Neuronal stem cell (in vitro differentiated cells): ENCODE measurements around the gene EFNA1.
"Not testable (repeated sequence)": the region's sequence is repeated elsewhere in the genome, so short reads cannot be mapped to it uniquely, and the experiment has no call there.

Source experiments
- DNase-seq: peaks from one replicate; pipeline ENCODE4 v3.0.0-alpha.2; 2013; ENCODE audit warnings: low spot score
- H2AFZ ChIP-seq: one replicate; pipeline ENCODE4 v1.6.1; 2013; ENCODE audit warnings: mild to moderate bottlenecking, low read length, inconsistent platforms
- H2AK5ac ChIP-seq: 2 replicates; pipeline ENCODE4 v1.6.1; 2013; ENCODE audit warnings: low read depth, mild to moderate bottlenecking, inconsistent platforms, low read length, moderate library complexity, mixed read lengths
- H2BK120ac ChIP-seq: 2 replicates; pipeline ENCODE4 v1.6.1; 2013; ENCODE audit warnings: low read depth, mild to moderate bottlenecking, inconsistent platforms, low read length, moderate library complexity, mixed read lengths
- H2BK12ac ChIP-seq: one replicate; pipeline ENCODE4 v1.6.1; 2013; ENCODE audit warnings: low read length, inconsistent platforms
- H2BK15ac ChIP-seq: 2 replicates; pipeline ENCODE4 v1.6.1; 2013; ENCODE audit warnings: mild to moderate bottlenecking, low read length, inconsistent platforms, mixed read lengths
- H2BK5ac ChIP-seq: one replicate; pipeline ENCODE4 v1.6.1; 2013; ENCODE audit warnings: inconsistent platforms, mild to moderate bottlenecking, low read length, moderate library complexity
- H3K14ac ChIP-seq: one replicate; pipeline ENCODE4 v1.6.1; 2013; ENCODE audit warnings: low read length, inconsistent platforms
- H3K18ac ChIP-seq: 2 replicates; pipeline ENCODE4 v1.6.1; 2013; ENCODE audit warnings: low read length, inconsistent platforms
- H3K23ac ChIP-seq: 2 replicates; pipeline ENCODE4 v1.6.1; 2013; ENCODE audit warnings: low read depth, mild to moderate bottlenecking, mixed read lengths, low read length, inconsistent platforms; ENCODE audit not compliant: poor library complexity
- H3K27ac ChIP-seq: replicated peaks from 3 replicates; pipeline ENCODE4 v1.5.1; 2013; ENCODE audit warnings: low read length, inconsistent platforms
- H3K27me3 ChIP-seq, 3 experiments: 2 replicates each; pipeline ENCODE4 v1.6.1; 2013; ENCODE audit warnings: low read length in 3 of 3, mild to moderate bottlenecking in 2 of 3, inconsistent platforms in 1 of 3, low read depth in 1 of 3, mixed read lengths in 1 of 3, moderate library complexity in 1 of 3; ENCODE audit not compliant: control insufficient read depth in 3 of 3, insufficient read depth in 3 of 3
- H3K36me3 ChIP-seq, 2 donors: replicated peaks in 1 of 2; 2 replicates each; pipeline ENCODE4 v1.6.1; 2013; ENCODE audit warnings: low read length in 2 of 2; ENCODE audit not compliant: control insufficient read depth in 2 of 2, insufficient read depth in 2 of 2
- H3K4ac ChIP-seq: 2 replicates; pipeline ENCODE4 v1.6.1; 2013; ENCODE audit warnings: inconsistent platforms, mild to moderate bottlenecking, low read length, moderate library complexity
- H3K4me1 ChIP-seq, 2 donors: 1 replicate in 1 of 2; 2 replicates in 1 of 2; pipeline ENCODE4 v1.6.1; 2013; ENCODE audit warnings: low read length in 2 of 2, low read depth in 1 of 2; ENCODE audit not compliant: control insufficient read depth in 2 of 2, insufficient read depth in 1 of 2
- H3K4me2 ChIP-seq: one replicate; pipeline ENCODE4 v1.6.1; 2013; ENCODE audit warnings: mild to moderate bottlenecking, low read length, inconsistent platforms; ENCODE audit not compliant: insufficient read depth, poor library complexity, severe bottlenecking
- H3K4me3 ChIP-seq, 2 donors: 2 replicates each; pipeline ENCODE4 v1.5.1; 2013; ENCODE audit warnings: low read length in 2 of 2, mild to moderate bottlenecking in 2 of 2, inconsistent platforms in 1 of 2, moderate library complexity in 1 of 2
- H3K79me1 ChIP-seq: one replicate; pipeline ENCODE4 v1.6.1; 2013; ENCODE audit warnings: low read depth, mild to moderate bottlenecking, inconsistent platforms, low read length, moderate library complexity
- H3K9ac ChIP-seq: one replicate; pipeline ENCODE4 v1.6.1; 2013; ENCODE audit warnings: mild to moderate bottlenecking, low read depth, low read length, inconsistent platforms; ENCODE audit not compliant: poor library complexity
- H3K9me3 ChIP-seq, 2 donors: replicated peaks in 1 of 2; 2 replicates each; pipeline versions ENCODE3 to v1.6.1; 2013; ENCODE audit warnings: low read length in 2 of 2, mild to moderate bottlenecking in 2 of 2, inconsistent platforms in 1 of 2, low read depth in 1 of 2, mixed read lengths in 1 of 2, moderate library complexity in 1 of 2; ENCODE audit not compliant: control insufficient read depth in 2 of 2, insufficient read depth in 1 of 2
- H4K8ac ChIP-seq: one replicate; pipeline ENCODE4 v1.6.1; 2013; ENCODE audit warnings: low read depth, mild to moderate bottlenecking, inconsistent platforms, low read length, moderate library complexity
- H4K91ac ChIP-seq: one replicate; pipeline ENCODE4 v1.6.1; 2013; ENCODE audit warnings: low read length, low read depth, mild to moderate bottlenecking, inconsistent platforms; ENCODE audit not compliant: poor library complexity
- WGBS, 2 donors: extraction: QIAGEN DNeasy Blood & Tissue Kit; methylation state at CpG; one replicate each; pipeline ENCODE4 v1.1.7; 2013; ENCODE audit warnings: missing lambda C conversion rate in 2 of 2, mixed read lengths in 1 of 2; ENCODE audit not compliant: insufficient read length in 2 of 2, insufficient replicate concordance in 1 of 2; ENCODE audit errors: extremely low coverage in 2 of 2; 5-methylcytosine and 5-hydroxymethylcytosine counted together

EFNA1 gene

GRCh38 chr1:155162631-155163030 is 35.0 kb downstream of the EFNA1 start:
- not testable (repeated sequence) for H3K18ac ChIP-seq, H4K91ac ChIP-seq, H3K4me2 ChIP-seq, H2BK120ac ChIP-seq, H3K27ac ChIP-seq, H4K8ac ChIP-seq, H2BK12ac ChIP-seq, H3K9me3 ChIP-seq, H3K36me3 ChIP-seq, H3K4me3 ChIP-seq, H2BK5ac ChIP-seq, H3K23ac ChIP-seq, H2AK5ac ChIP-seq, H2BK15ac ChIP-seq, DNase-seq, H3K27me3 ChIP-seq, H3K14ac ChIP-seq, H3K9ac ChIP-seq, H2AFZ ChIP-seq, H3K4ac ChIP-seq, H3K79me1 ChIP-seq
- peaks cover 14 to 15% of the 10 kb centered on the region in 2 donors for H3K4me1 ChIP-seq
- no CpG with 5 or more reads among the region's 6 CpGs for WGBS, 2 donors

GRCh38 chr1:155163785-155164184 is 36.1 kb downstream of the EFNA1 start:
- H3K4ac ChIP-seq, H2AK5ac ChIP-seq, H4K91ac ChIP-seq, H3K23ac ChIP-seq, H3K18ac ChIP-seq, H2BK120ac ChIP-seq, H3K27ac ChIP-seq, H2BK15ac ChIP-seq, H3K4me3 ChIP-seq, DNase-seq, H4K8ac ChIP-seq, H2BK12ac ChIP-seq, H3K14ac ChIP-seq, H3K9ac ChIP-seq, H3K4me2 ChIP-seq, H3K27me3 ChIP-seq, H2AFZ ChIP-seq, H3K9me3 ChIP-seq, H3K79me1 ChIP-seq, H3K36me3 ChIP-seq, H2BK5ac ChIP-seq: not testable (repeated sequence)
- H3K4me1 ChIP-seq, result peaks cover 14 to 17% of the 10 kb centered on the region in 2 donors
- WGBS, 2 donors, result no CpG with 5 or more reads among the region's 4 CpGs

- not testable (repeated sequence) for DNase-seq, H2BK15ac ChIP-seq, H3K18ac ChIP-seq
Observed at GRCh38 chr1:155164625-155165024, 36.9 kb downstream of the EFNA1 start.

GRCh38 chr1:155166051-155166470 is 38.4 kb downstream of the EFNA1 start:
- peak overlapping the region; percentile 55 for H3K18ac ChIP-seq
- no peak overlapping the region for H2BK15ac ChIP-seq
- peak overlapping the region; percentile 88 for H3K27ac ChIP-seq
- peak overlapping the region; percentile 58 for H2BK5ac ChIP-seq
- no peak overlapping the region for H2BK120ac ChIP-seq
- H3K4me2 ChIP-seq, result peak overlapping the region; percentile 46
- DNase-seq, result no peak
- peaks cover 8 to 26% of the 10 kb centered on the region in 2 donors for H3K36me3 ChIP-seq
- no peak overlapping the region for H3K4me3 ChIP-seq
- H2AFZ ChIP-seq, result peak overlapping the region; percentile 87
- H4K91ac ChIP-seq, result no peak overlapping the region
- no peak overlapping the region for H3K9ac ChIP-seq
- H3K27me3 ChIP-seq, result peaks cover 0 to 5% (median 0%) of the 10 kb centered on the region in 3 experiments
- H3K23ac ChIP-seq, result no peak overlapping the region
- no peaks in the 10 kb centered on the region for H3K9me3 ChIP-seq
- WGBS, 2 donors, result no CpG with 5 or more reads among the region's 8 CpGs
- H2AK5ac ChIP-seq, result no peak overlapping the region
- H3K14ac ChIP-seq, result no peak overlapping the region
- H2BK12ac ChIP-seq, result no peak overlapping the region
- H3K79me1 ChIP-seq, result no peaks in the 10 kb centered on the region
- no peak overlapping the region for H4K8ac ChIP-seq
- peaks cover 14 to 17% of the 10 kb centered on the region in 2 donors for H3K4me1 ChIP-seq
- no peak overlapping the region for H3K4ac ChIP-seq

More at GRCh38 chr1:155164625-155165024, 36.9 kb downstream of the EFNA1 start:
- H3K4ac ChIP-seq, H3K27me3 ChIP-seq, H4K91ac ChIP-seq, H3K27ac ChIP-seq, H2BK5ac ChIP-seq, H3K14ac ChIP-seq, H4K8ac ChIP-seq, H3K4me2 ChIP-seq, H2AFZ ChIP-seq, H2BK12ac ChIP-seq, H2BK120ac ChIP-seq, H3K79me1 ChIP-seq, H3K4me3 ChIP-seq, H2AK5ac ChIP-seq, H3K9me3 ChIP-seq, H3K9ac ChIP-seq, H3K23ac ChIP-seq: not testable (repeated sequence)
- no CpG with 5 or more reads among the region's 11 CpGs for WGBS, 2 donors
- Histone ChIP-seq H3K4me1 (peaks cover 14 to 17% of the 10 kb centered on the region in 2 donors), H3K36me3 (peaks cover 4 to 12% of the 10 kb centered on the region in 2 donors)
